ENCODE results near the gene TXNL1.

DNA sequence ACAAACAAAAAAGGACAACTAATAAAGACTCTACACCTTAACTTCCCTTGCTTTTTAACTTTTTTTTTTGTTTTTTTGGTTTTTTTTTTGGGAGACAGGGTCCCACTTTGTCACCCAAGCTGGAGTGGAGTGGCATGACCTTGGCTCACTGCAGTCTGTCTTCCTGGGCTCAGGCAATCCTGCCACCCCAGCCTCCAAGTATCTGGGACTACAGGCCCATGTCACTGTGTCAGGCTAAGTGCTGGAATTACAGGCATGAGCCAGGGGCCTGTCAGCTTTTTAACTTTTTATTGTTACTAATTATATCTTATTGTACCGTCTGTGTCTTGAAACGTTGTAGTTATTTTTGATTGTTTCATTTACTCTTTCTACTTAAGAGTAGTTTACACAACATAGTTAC, 38.2 kb upstream of the TXNL1 start:
- no peak for TF ChIP-seq CTCF (conservative IDR thresholded peaks at IDR 0.05; ENCODE audit: low read depth, low read length)
- no peak for TF ChIP-seq EZH2 (IDR thresholded peaks at IDR 0.05; ENCODE audit: low read length, unreplicated experiment)
- no peak for TF ChIP-seq EZH2phosphoT487 (IDR thresholded peaks at IDR 0.05; ENCODE audit: borderline replicate concordance, low read length)
